Occipital lobe (tissue), 2 donors: ENCODE data around the gene TUT1. TPM values are rescaled to one million over a fixed set of nuclear protein-coding genes. Genes with fewer than 3 reads are reported as not detected.
A peak's percentile ranks its signal among the peaks of the same experiment; 100 is the strongest.
"Not testable (repeated sequence)": the region's sequence is repeated elsewhere in the genome, so short reads cannot be mapped to it uniquely, and the experiment has no call there.

Experiments
- DNase-seq: peaks from one replicate; lab custom pipeline; 2025; lab: John Stamatoyannopoulos, UW
- total RNA-seq: library from RNA; depleted of rRNA; stranded (reverse); fragments of >200 nt; gene quantifications from one replicate; pipeline ENCODE4 v1.2.3, GENCODE V29; 2014

TUT1 gene
- total RNA-seq, 1 donor from 2014 or later, result 4.5 TPM

GRCh38 chr11:62579252-62579651 lies 12.1 kb downstream of the TUT1 start:
- DNase-seq, result no peak

GRCh38 chr11:62578541-62578940 lies 12.8 kb downstream of the TUT1 start:
- DNase-seq, result no peak

- DNase-seq, result no peak
Measured at GRCh38 chr11:62577046-62577714, 14.1 kb downstream of the TUT1 start.

- DNase-seq, result no peak
Measured at GRCh38 chr11:62575837-62576236, 15.5 kb downstream of the TUT1 start.

GRCh38 chr11:62575156-62575555 lies 16.2 kb downstream of the TUT1 start:
- no peak for DNase-seq

- no peak for DNase-seq
Measured at GRCh38 chr11:62574363-62575071, 16.8 kb downstream of the TUT1 start.

GRCh38 chr11:62573592-62574362 lies 17.5 kb downstream of the TUT1 start, which contains the start of gene EEF1G:
Gene EEF1G, minus strand, starts transcription at chr11:62573891. Its CDS starts 49 bp downstream, at chr11:62573842.
- peak; percentile 97 for DNase-seq

GRCh38 chr11:62573006-62573591 lies 18.2 kb downstream of the TUT1 start:
- DNase-seq, result no peak

- DNase-seq, result no peak
Measured at GRCh38 chr11:62572431-62572830, 18.9 kb downstream of the TUT1 start.

GRCh38 chr11:62571493-62571892 lies 19.8 kb downstream of the TUT1 start:
- not testable (repeated sequence) for DNase-seq

- DNase-seq, result not testable (repeated sequence)
Measured at GRCh38 chr11:62570903-62571302, 20.4 kb downstream of the TUT1 start.

- DNase-seq, result no peak
Measured at GRCh38 chr11:62569611-62570010, 21.7 kb downstream of the TUT1 start.

- no peak for DNase-seq
Measured at GRCh38 chr11:62567018-62567633, 24.2 kb downstream of the TUT1 start.

GRCh38 chr11:62566247-62566646 lies 25.1 kb downstream of the TUT1 start:
- no peak for DNase-seq

- no peak for DNase-seq
Measured at GRCh38 chr11:62565100-62565802, 26.1 kb downstream of the TUT1 start.

GRCh38 chr11:62561677-62562230 lies 29.6 kb downstream of the TUT1 start:
- not testable (repeated sequence) for DNase-seq

- DNase-seq, result no peak
Measured at GRCh38 chr11:62560566-62561103, 30.7 kb downstream of the TUT1 start.

- DNase-seq, result not testable (repeated sequence)
Measured at GRCh38 chr11:62559626-62560025, 31.7 kb downstream of the TUT1 start.

GRCh38 chr11:62559204-62559603 lies 32.1 kb downstream of the TUT1 start:
- DNase-seq, result no peak

- no peak for DNase-seq
Measured at GRCh38 chr11:62558669-62559068, 32.7 kb downstream of the TUT1 start.
